Stimulated activated CD4-positive, alpha-beta T cell treated with anti-CD3 and anti-CD28 coated beads, Interleukin-15, amount 100 ng/mL, for 48 hours (primary cell): ENCODE measurements around the gene CR1.
A peak's percentile ranks its signal among the peaks of the same experiment; 100 is the strongest.
"Not testable (repeated sequence)": the region's sequence is repeated elsewhere in the genome, so short reads cannot be mapped to it uniquely, and the experiment has no call there.

Experiments used
- DNase-seq, 2 donors: peaks; one replicate each; pipeline ENCODE4 v3.0.0-alpha.2; 2020; ENCODE audit warnings: low read depth in 2 of 2

Gene CR1

GRCh38 chr1:207672522-207673130 lies 176.7 kb downstream of the CR1 start:
- DNase-seq = peak; percentile 1

GRCh38 chr1:207673399-207673798 lies 177.4 kb downstream of the CR1 start:
- no peak for DNase-seq

- no peak for DNase-seq
Measured at GRCh38 chr1:207676153-207676552, 180.2 kb downstream of the CR1 start.

GRCh38 chr1:207680590-207681388 lies 184.8 kb downstream of the CR1 start:
- not testable (repeated sequence) for DNase-seq

- not testable (repeated sequence) for DNase-seq
Measured at GRCh38 chr1:207682872-207683434, 187.0 kb downstream of the CR1 start.

GRCh38 chr1:207690551-207690950 lies 194.6 kb downstream of the CR1 start:
- not testable (repeated sequence) for DNase-seq

- DNase-seq = no peak
Measured at GRCh38 chr1:207691010-207691409, 195.1 kb downstream of the CR1 start.
